CD4-positive, alpha-beta T cell treated with Interleukin-6 at 100 ng/mL for 8 hours (primary cell): ENCODE measurements around the gene TMEM213.

Source experiments
- DNase-seq: peaks from one replicate; pipeline ENCODE4 v3.0.0-alpha.2; 2020; ENCODE audit warnings: mixed read lengths, low spot score

The TMEM213 gene

GRCh38 chr7:138842111-138842510 lies 44.3 kb downstream of the TMEM213 start:
- no peak for DNase-seq

- DNase-seq = no peak
Observed at GRCh38 chr7:138843632-138844580, 46.1 kb downstream of the TMEM213 start.

GRCh38 chr7:138845711-138846110 lies 47.9 kb downstream of the TMEM213 start:
- DNase-seq = no peak

- DNase-seq = no peak
Observed at GRCh38 chr7:138848056-138848980, 50.5 kb downstream of the TMEM213 start.

GRCh38 chr7:138849701-138850100 lies 51.9 kb downstream of the TMEM213 start:
- DNase-seq = no peak

- no peak for DNase-seq
Observed at GRCh38 chr7:138852469-138852868, 54.7 kb downstream of the TMEM213 start.

GRCh38 chr7:138853448-138853847 lies 55.7 kb downstream of the TMEM213 start:
- no peak for DNase-seq

GRCh38 chr7:138854115-138854645 lies 56.4 kb downstream of the TMEM213 start:
- DNase-seq = no peak

- DNase-seq = no peak
Observed at GRCh38 chr7:138857728-138858127, 59.9 kb downstream of the TMEM213 start.

GRCh38 chr7:138861051-138861450 lies 63.3 kb downstream of the TMEM213 start:
- no peak for DNase-seq

- DNase-seq = no peak
Observed at GRCh38 chr7:138863931-138864330, 66.1 kb downstream of the TMEM213 start.

- DNase-seq = no peak
Observed at GRCh38 chr7:138864667-138865066, 66.9 kb downstream of the TMEM213 start.

- peak; percentile 35 for DNase-seq
Observed at GRCh38 chr7:138865843-138866242, 68.0 kb downstream of the TMEM213 start.

GRCh38 chr7:138866353-138866752 lies 68.6 kb downstream of the TMEM213 start:
- DNase-seq = no peak

- no peak for DNase-seq
Observed at GRCh38 chr7:138867744-138868143, 70.0 kb downstream of the TMEM213 start.

- no peak for DNase-seq
Observed at GRCh38 chr7:138868711-138869110, 70.9 kb downstream of the TMEM213 start.

- DNase-seq = no peak
Observed at GRCh38 chr7:138869353-138869752, 71.6 kb downstream of the TMEM213 start.

- DNase-seq = no peak
Observed at GRCh38 chr7:138871065-138871813, 73.4 kb downstream of the TMEM213 start.

GRCh38 chr7:138871814-138872090 lies 74.0 kb downstream of the TMEM213 start:
- DNase-seq = no peak

GRCh38 chr7:138872576-138872975 lies 74.8 kb downstream of the TMEM213 start:
- DNase-seq = no peak

- DNase-seq = no peak
Observed at GRCh38 chr7:138873220-138873892, 75.6 kb downstream of the TMEM213 start.
